Cerebellar cortex (tissue), 1 donor: ENCODE results near the gene GAB2.
"Not testable (repeated sequence)": the region's sequence is repeated elsewhere in the genome, so short reads cannot be mapped to it uniquely, and the experiment has no call there.

ENCODE experiments used
- DNase-seq: peaks from one replicate; pipeline ENCODE4 v3.0.0-alpha.2; 2015; ENCODE audit warnings: low spot score

GAB2 gene, protein sequence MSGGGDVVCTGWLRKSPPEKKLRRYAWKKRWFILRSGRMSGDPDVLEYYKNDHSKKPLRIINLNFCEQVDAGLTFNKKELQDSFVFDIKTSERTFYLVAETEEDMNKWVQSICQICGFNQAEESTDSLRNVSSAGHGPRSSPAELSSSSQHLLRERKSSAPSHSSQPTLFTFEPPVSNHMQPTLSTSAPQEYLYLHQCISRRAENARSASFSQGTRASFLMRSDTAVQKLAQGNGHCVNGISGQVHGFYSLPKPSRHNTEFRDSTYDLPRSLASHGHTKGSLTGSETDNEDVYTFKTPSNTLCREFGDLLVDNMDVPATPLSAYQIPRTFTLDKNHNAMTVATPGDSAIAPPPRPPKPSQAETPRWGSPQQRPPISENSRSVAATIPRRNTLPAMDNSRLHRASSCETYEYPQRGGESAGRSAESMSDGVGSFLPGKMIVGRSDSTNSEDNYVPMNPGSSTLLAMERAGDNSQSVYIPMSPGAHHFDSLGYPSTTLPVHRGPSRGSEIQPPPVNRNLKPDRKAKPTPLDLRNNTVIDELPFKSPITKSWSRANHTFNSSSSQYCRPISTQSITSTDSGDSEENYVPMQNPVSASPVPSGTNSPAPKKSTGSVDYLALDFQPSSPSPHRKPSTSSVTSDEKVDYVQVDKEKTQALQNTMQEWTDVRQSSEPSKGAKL

DNA sequence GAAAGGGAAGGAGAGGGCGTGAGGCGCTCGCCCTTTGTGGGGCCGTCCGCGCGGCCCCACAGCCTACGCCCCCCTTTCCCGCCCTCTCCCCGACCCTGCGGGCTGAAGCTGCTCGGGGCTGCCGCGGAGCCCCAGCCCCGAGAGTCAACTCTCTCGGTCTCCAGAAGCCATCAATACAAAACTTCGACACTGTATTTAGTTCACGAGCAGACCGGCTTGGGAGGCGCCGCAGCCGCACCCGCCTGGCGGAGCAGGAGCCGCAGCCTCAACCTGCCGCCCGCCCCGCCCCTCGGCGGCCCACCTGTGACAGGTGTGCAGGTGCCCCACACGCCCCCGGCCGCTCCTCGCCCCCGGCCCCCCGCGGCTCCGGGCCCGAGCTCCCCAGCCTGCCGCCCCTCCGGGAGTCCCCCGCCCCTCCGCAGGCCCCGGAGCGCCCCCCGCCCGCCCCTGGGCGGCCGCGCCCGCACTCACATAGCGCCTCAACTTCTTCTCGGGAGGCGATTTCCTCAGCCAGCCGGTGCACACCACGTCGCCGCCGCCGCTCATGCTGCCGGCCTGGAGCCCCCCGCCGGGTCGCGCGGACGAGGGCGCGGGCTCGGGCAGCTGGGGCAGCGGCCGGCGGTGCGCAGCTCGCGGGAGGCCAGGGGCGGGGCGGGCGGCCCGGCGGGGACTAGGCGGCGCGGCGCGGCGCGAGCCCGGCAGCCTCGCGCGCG, at the start of gene GAB2:
Gene GAB2 (minus strand): TSS at position 646 of the 713 bp plus-strand sequence. CDS start 100 bp downstream, at position 546.
- no peak for DNase-seq

DNA sequence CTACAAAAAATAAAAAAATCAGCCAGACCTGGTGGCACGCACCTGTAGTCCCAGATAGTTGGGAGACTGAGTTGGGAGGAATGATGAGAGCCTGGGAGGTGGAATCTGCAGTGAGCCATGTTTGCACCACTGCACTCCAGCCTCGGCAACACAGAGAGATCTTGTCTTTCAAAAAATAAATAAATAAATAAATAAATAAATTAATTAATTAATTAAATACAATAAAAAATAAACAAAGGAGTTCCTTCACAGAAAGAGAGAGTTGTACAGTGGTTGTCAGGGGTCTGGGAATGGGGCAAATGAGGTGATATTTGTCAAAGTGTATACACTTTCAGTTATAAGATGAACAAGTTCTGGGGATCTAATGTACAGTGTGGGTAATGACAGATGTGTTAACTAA, 49.8 kb upstream of the GAB2 start:
- DNase-seq: no peak

DNA sequence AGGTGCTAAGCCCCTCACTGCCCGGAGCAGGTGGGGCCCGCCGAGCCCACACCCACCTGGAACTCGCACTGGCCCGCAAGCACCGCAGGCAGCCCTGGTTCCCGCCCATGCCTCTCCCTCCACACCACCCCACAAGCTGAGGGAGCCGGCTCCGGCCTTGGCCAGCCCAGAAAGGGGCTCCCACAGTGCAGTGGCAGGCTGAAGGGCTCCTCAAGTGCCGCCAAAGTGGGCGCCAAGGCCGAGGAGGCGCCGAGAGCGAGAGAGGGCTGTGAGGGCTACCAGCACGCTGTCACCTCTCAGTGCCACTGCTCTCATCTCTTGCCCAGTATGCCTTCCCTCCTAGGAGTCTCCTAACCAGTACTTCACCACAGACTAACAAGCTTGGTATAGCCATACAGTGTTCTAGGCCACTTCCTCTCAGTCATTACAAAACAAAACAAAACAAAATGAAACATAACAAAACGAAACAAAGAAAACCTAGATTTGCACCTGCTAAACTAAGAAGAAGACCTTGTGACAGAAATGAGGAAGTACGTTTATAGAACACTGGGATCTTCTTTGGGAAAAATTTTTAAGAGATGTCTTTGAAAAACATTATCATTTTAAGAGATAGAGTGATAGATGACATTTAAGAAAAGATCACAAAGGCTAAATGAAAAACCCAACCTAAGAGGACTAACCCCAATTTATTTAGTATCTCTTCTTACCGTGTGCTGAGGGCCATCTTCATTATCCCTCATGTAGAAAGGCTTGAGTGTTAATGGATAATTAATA, 47.7 kb upstream of the GAB2 start:
- no peak for DNase-seq

DNA sequence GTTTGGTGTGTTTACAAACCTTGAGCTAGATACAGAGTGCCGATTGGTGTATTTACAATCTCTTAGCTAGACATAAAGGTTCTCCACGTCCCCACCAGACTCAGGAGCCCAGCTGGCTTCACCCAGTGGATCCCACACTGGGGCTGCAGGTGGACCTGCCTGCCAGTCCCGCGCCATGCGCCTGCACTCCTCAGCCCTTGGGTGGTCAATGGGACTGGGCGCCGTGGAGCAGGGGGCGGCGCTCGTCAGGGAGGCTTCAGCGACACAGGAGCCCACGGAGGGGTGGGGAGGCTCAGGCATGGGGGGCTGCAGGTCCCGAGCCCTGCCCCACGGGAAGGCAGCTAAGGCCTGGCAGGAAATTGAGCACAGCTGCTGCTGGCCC, 47.2 kb upstream of the GAB2 start:
- DNase-seq: not testable (repeated sequence)

DNA sequence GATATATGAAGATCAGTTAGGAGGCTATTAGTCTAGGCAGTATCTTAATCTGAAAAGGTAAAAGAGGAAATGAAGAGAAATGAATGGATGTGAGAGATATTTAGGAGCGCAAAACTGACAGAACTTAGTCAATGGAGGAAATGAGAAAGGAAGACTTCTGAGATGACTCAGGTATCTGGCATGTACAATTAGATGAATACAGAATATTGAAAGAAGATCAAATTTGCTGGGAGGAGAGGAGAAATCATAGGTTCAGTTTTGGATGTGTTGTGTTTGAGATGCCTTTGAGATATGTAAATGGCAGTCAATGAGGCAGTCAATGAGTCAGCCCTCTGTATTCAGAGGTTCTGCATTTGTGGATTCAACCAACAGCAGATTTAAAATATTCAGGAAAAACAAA, 42.9 kb upstream of the GAB2 start:
- DNase-seq: no peak

DNA sequence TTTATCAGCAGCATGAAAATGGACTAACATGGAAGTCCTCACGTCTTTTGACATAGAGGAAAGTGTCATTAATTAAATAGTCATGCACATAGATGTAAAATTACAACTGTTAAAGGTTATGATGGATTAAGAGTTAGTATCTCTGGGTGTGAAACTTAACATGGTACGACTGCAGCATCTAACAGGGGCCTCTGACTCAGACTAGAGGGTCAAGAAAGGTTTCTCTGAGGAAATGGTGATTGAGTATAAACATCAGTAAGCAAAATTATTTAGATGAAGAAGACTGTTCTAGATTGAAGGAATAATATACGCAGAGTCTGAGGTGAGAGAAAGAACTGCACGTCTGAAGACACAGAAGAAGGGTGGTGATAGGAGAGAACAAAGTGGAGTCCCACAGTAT, 42.1 kb upstream of the GAB2 start:
- no peak for DNase-seq

DNA sequence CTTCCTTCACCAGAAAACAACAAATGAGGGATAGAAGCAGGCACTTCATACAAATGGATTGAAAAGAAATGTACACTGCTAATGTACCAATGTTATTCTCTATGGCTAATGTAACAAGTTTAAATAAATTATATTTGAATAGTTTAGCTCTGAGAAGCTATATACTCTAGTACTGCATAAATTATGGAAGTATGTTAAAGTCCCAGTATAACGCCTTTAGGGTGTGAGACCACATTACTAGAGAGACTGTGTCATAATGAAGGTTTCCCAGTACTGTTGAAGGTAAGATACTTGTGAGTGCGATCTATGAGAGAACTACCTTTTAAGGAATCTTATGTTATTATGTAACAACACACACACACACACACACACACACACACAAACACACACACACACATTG, 39.8 kb upstream of the GAB2 start:
- no peak for DNase-seq

DNA sequence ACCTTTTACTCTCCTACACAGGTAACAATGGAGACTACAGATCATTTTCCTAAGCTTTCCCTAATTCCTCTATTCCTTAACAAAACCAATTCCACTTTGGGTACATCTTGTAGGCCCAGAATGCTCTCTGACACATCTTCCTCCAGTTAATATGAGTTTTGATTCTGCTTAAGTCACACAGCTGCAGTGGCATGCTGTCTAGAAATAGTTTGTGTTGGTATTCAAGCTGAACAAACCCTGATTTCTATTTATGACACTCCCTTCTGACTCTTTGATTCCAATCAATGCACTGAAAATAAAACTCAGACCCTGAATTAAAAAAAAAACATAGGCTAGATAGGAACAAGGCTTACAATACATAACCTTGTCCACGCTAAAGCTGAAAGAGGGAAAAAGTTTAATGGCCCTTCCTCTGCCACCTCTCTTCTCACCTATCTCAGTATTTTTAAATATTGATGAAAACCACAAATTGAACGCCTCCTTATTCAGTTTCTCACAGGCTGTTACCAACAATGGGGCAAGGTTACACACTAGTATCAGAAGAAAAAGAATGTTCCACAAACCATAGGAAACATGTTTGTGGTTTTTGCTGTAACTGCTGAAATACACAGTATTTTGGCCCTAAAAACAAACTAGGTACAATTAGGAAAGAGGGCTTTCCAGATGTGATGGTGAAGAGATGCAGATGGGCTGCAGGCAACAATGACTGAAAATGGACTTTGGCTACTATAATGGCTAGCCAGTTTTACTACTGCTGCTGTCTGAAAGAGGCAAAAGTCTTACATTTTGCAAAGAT, 35.7 kb upstream of the GAB2 start:
- DNase-seq: no peak

DNA sequence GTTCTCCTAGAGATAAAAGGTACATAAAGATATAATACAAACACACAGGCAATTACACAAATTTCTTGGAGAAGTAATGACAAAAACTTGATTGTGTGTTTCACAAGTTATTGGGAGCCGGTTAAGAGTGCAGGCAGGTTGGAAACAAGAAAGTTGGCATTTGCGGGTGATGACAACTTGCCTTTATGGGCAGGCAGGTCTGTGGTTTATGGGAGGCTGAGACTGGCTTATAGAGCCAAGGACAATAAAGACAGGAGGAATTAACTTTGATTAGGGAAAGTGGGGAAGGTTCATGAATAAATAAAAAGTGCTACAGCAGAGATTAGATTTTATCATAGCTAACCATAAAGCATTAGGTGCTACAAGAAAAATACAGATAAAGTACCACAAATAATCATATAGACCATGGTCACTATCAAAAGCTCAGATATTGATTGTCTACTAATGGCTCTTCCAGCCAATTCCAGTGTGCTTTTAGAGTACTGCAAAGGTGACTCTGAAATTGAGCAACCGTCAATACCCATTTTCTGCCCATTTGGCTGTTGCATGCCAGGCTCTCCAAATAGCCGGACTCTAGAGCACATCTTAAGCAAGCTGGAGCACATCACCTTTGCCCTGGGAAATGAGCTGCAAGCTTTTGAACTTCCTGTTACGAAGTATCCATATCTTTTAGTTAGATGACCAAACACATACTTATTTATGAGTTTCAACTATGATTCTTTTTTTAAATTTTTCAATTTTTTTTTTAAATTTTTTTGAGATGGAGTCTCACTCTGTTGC, 33.9 kb upstream of the GAB2 start:
- DNase-seq: no peak

DNA sequence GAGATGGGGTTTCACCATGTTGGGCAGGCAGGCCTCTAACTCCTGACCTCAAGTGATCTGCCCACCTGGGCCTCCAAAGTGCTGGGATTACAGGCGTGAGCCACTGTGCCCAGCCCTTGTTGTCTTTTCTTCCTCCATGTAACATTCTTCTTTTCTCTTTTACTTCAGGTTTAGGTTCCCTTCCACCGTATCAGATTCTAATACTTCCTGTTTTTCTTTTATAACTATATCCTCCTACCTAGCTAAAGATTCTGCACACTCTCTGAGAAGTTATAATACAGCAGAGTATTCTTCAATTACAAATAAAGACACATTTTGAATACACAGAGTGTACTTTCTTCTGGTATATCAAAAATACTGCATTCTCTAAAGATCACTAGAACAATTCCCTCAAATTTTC, 33.2 kb upstream of the GAB2 start:
- DNase-seq: no peak

DNA sequence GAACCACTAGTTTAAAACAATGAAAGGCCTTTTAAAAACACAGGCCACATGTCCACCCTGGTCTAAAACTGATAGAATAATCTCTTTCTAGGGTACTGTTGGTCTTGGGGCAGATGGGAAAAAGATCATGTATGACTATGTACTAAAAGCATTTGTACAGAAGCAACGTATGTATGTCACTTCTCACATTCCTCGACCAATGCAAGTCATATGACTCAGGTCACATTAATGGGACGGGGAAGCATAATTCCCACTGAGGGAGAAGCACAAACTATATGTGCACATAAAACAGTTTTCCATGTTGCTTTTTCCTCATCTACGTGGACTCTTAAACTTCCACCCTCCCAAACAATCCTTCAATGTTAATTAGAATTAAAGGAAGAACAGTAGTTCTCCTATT, 32.2 kb upstream of the GAB2 start:
- no peak for DNase-seq

DNA sequence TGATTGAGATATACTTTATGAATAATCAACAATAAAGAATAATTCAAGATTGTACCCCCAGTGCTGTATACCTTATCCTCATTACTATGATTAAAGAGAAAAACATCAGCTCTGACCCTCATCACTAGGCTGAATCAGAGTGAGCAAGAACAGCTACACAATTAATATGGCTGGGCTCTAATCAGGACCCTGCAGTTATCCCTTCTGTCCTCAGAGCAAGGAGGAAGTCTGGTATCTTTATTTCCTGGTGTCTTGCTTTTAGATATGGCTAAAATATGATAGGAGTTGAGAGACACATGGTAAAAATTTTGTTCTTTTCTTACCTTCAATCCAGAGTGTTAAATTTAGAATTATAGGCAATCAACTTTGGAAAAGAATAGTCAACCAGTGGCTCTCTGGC, 28.6 kb upstream of the GAB2 start:
- no peak for DNase-seq

DNA sequence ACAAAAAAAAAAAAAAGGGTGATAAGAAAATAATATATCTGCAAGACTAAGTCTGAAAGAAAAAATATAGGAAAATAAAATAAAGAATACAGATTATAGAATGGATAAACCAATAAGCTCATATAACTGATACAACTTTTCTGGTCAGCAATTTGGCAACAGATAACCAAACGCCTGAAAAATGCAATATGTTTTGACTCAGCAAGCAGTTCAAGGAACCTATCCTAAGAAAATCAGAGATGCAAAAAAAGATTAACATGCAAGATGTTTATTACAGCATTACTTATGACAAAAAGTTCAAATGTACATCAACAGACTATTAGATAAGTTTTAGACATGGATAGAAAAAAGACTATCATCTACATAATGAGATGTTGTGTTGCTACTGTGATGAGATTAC, 27.1 kb upstream of the GAB2 start:
- DNase-seq: no peak

DNA sequence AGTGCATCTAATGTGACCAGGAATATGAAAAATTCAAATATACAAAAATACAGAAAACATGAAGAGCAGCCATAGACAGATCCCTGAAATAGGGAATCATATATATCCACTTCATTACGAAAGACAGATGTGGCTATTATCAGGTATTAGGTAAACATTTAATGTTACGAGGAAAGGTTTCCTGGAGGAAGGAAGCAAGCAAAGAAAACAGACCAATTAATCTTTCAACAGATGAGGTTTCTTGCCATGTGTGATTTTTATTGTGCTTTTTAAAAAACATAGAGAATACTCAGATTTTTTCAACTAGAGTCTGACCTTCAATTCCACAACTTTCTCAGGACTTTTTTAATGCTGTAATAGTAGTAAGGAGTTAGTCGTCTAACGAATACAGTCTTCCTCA, 24.3 kb upstream of the GAB2 start:
- DNase-seq: no peak

DNA sequence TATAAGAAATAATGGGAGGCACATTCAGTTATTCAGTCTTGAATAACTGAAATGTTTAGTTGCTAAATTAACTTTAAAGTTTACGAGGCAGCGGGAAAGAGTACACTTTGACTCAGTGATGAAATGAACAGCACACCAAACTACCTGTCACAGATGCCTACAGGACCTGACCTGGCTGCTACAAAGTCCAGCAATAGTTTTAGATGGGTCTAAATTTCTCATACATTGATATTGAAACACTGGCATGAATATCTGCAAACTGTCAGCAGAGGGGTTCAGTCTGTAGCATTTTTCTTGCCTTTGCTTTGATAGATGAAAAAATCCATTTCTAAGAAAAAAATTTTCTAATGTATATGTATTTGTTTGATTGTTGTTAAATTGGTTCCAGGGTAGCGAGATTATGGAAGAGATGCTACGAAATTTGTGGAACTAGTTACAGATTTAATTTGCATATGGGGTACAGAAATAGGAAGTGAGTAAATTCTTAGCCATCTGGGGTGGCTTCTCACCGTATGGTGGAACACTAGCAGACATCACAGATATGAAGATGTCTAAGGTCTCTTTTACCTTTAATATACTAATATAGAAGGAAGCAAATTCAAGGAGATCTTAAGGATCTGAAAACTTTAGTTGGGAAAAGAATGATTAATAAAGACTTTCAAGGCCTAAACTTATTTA, 20.8 kb upstream of the GAB2 start:
- DNase-seq: no peak

DNA sequence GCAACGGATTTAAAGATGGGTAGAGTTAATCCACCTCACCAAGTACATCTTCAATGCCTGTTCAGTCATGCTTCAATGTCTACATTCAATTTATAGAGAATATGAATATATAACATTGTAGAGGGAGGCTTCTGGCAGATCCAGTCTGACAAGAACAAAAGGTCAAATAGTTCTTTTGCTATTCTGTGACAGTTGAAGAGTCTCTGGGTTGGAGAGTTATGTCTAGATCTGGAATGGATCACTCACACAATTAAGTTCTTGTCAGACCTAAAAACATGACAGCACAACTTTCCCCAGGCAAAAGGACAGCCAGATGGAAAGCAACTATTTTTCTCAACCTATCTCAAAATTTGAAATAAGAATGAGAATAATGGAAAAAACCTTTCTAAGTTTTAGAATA, 15.3 kb upstream of the GAB2 start:
- no peak for DNase-seq

DNA sequence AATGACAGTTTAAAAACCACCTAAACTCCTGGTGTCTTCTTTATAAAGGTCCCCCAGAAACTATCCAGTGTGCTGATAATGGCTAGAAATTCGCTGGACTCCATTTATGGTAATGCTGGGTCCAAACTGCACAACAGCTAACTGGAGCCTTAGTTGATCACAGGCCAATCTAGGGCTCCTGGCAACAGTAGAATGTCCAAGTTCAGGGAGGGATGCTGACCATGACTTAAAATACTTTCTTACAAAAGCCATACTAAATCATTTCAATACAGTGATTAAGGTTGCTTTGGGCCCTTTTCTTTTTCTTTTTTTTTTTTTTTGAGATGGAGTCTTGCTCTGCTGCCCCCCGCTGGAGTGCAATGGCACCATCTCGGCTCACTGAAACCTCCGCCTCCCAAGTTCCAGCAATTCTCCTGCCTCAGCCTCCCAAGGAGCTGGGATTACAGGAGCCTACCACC, 14.5 kb upstream of the GAB2 start:
- no peak for DNase-seq

DNA sequence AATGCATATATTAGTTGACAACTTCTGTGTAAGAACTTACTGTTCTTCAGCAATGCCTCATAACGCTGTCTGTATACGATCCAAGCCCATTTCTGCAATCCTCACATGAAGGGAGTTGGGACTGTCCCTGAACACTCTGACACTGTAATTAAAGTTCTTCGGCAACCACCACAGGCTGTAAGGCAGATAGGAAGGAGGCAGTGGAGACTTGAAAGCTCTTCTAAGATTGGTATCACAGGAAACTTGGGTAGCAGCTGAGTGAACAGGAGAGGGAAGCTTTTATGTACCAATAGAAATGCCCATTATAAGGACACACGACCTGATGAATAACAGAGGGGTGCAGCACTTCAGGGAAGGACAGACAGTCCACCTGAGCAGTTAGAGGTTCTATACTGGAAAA, 12.0 kb upstream of the GAB2 start:
- DNase-seq: no peak

DNA sequence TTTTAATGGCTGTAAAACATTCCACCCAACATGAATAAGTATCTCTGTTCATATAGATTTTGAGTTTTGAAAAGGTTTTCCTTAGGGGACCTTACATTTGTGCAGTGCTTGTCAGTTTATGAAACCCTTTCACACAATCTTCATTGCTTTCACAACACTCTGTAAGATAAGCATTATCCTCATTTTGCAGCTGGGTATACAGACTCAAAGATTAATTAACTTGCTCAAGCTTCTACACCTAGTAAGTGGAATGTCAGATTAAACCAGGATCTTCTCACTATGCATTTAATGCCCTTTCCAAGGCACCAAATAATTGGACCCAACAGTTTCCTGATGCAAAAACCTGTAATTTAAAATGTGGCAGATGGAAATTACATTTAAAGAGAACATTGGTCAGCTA, 11.6 kb upstream of the GAB2 start:
- no peak for DNase-seq

DNA sequence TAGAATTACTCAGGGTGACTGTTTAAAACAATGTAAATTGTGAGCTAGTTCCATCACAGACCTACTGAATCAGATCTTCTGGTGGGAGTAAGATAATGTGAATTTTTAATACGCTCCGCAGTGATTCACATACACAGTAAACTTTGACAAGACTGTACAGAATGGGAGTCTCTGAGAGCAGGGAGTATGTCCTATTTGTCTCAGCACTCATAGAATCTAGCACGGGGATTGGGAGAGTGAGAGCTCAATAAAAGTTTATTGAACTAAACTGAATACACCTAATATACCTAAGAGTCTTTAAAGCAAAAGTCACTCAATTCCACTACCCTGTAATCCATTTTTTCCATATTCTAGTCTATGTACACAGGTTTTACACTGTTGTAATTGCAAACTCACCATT, 11.2 kb upstream of the GAB2 start:
- DNase-seq: no peak
